BLaER1 treated with 17β-estradiol and CSF1 and Interleukin-3, amounts not matched to agents 10 nM and 100 nM (cell line): ENCODE data around the gene AJM1.
"Not testable (repeated sequence)": the region's sequence is repeated elsewhere in the genome, so short reads cannot be mapped to it uniquely, and the experiment has no call there.

Experiments
- H3K27ac ChIP-seq, 11 experiments: shearing (Covaris generic); formaldehyde crosslinking; 2 replicates each; pipeline ENCODE4 v1.8.1; 2022
- H3K27me3 ChIP-seq, 11 experiments: shearing (Covaris generic); formaldehyde crosslinking; 2 replicates each; pipeline ENCODE4 v1.8.1; 2022
- H3K36me3 ChIP-seq, 11 experiments: shearing (Covaris generic); formaldehyde crosslinking; 2 replicates each; pipeline ENCODE4 v1.8.1; 2022
- H3K4me1 ChIP-seq, 10 experiments: shearing (Covaris generic); formaldehyde crosslinking; 2 replicates each; pipeline ENCODE4 v1.8.1; 2022
- H3K4me2 ChIP-seq, 11 experiments: shearing (Covaris generic); formaldehyde crosslinking; 2 replicates each; pipeline ENCODE4 v1.8.1; 2022
- H3K4me3 ChIP-seq, 10 experiments: shearing (Covaris generic); formaldehyde crosslinking; 2 replicates each; pipeline ENCODE4 v1.8.1; 2022
- H3K9ac ChIP-seq, 11 experiments: shearing (Covaris generic); formaldehyde crosslinking; 2 replicates each; pipeline ENCODE4 v1.8.1; 2022
- H3K9me3 ChIP-seq, 11 experiments: shearing (Covaris generic); formaldehyde crosslinking; replicated peaks in 1 of 11; 2 replicates each; pipeline ENCODE4 v1.8.1; 2022
- H4K20me1 ChIP-seq, 11 experiments: shearing (Covaris generic); formaldehyde crosslinking; 2 replicates each; pipeline ENCODE4 v1.8.1; 2022
- Cebpa-rat ChIP-seq, 11 experiments: shearing (Covaris generic); IDR thresholded peaks; 2 replicates each; pipeline ENCODE4 v1.8.1; 2022

AJM1 gene

GRCh38 chr9:136875155-136875554, 32.9 kb downstream of the AJM1 start:
- Histone ChIP-seq H3K27me3 (no peaks in the 10 kb centered on the region), H3K4me1 (no peaks in the 10 kb centered on the region), H3K9ac (no peak overlapping the region), H3K4me2 (no peak overlapping the region), H3K27ac (no peak overlapping the region), H3K36me3 (peaks cover 0 to 5% (median 0%) of the 10 kb centered on the region in 11 experiments; a peak in 3 of 22 replicates), H3K4me3 (no peak overlapping the region), H4K20me1 (no peaks in the 10 kb centered on the region), H3K9me3 (peaks cover 28 to 53% (median 45%) of the 10 kb centered on the region in 11 experiments)
- TF ChIP-seq Cebpa-rat (IDR thresholded peaks at IDR 0.05): no peak

DNA sequence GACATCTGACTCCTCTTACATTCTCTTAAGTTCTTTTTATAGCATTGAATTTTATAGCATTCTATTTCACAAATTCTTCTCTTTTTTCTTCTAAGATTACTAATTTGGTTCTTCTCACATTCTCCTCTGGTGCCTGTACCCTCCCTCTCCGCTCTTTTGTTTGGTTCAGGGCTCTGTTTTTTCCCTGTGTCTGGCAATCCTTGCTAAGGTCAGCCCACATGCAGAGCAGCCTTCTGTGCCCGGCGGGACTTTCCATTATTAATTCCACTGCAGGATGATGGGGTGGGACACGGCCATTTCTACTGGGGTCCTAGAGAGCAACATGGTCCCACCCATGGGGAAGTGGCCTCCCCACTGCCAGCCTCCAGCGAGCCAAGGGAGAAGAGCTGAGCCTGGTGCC, 34.2 kb downstream of the AJM1 start:
- no peak for TF ChIP-seq Cebpa-rat (IDR thresholded peaks at IDR 0.05)
- H3K4me3 ChIP-seq: no peak overlapping the region
- H3K27ac ChIP-seq: no peak overlapping the region
- H3K4me1 ChIP-seq: peaks cover 1 to 8% (median 3%) of the 10 kb centered on the region in 10 experiments
- no peaks in the 10 kb centered on the region for H3K27me3 ChIP-seq
- no peak overlapping the region for H3K9ac ChIP-seq
- H3K4me2 ChIP-seq: no peak overlapping the region
- peaks cover 23 to 40% (median 32%) of the 10 kb centered on the region in 11 experiments for H3K9me3 ChIP-seq
- peaks cover 0 to 3% (median 0%) of the 10 kb centered on the region in 11 experiments; a peak in 3 of 22 replicates for H3K36me3 ChIP-seq
- no peaks in the 10 kb centered on the region for H4K20me1 ChIP-seq

DNA sequence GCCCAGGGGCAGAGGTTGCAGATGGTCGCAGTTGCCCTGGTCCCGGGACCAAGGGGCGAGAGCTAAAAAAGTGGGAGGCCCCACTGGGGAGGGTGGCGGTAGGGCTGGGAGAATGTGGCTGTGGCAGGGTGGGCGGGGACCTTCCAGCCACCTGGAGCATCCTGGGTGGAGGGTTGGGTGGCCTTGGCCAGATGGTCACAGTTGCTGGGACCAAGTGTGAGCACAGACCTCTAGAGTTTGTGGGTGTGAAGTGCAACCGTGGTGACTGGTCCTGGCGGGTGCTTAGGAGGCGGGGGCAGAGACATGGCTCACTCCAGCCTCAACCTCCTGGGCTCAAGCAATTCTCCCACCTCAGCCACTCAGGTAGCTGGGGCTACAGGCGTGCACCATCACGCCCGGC, 38.4 kb downstream of the AJM1 start:
- no peaks in the 10 kb centered on the region for H3K9me3 ChIP-seq
- no peaks in the 10 kb centered on the region for H3K36me3 ChIP-seq
- H3K4me1 ChIP-seq: peaks cover 24 to 35% (median 33%) of the 10 kb centered on the region in 10 experiments
- H3K9ac ChIP-seq: no peak overlapping the region
- H3K27me3 ChIP-seq: no peaks in the 10 kb centered on the region
- H3K4me2 ChIP-seq: no peak overlapping the region; a peak in 1 of 22 replicates
- no peak for TF ChIP-seq Cebpa-rat (IDR thresholded peaks at IDR 0.05)
- no peaks in the 10 kb centered on the region for H4K20me1 ChIP-seq
- no peak overlapping the region for H3K4me3 ChIP-seq
- no peak overlapping the region for H3K27ac ChIP-seq

GRCh38 chr9:136881691-136882108, 39.4 kb downstream of the AJM1 start:
- no peak for TF ChIP-seq Cebpa-rat (IDR thresholded peaks at IDR 0.05)
- H3K9me3 ChIP-seq: no peaks in the 10 kb centered on the region
- no peaks in the 10 kb centered on the region for H3K36me3 ChIP-seq
- H3K4me2 ChIP-seq: peak overlapping the region; percentile 82 to 98 (median 89)
- H4K20me1 ChIP-seq: peaks cover 0 to under 1% (median 0%) of the 10 kb centered on the region in 11 experiments; a peak in 5 of 22 replicates
- H3K4me1 ChIP-seq: peaks cover 27 to 38% (median 36%) of the 10 kb centered on the region in 10 experiments
- H3K4me3 ChIP-seq: peak overlapping the region in 6 of 10 experiments; percentile 15 to 55 (median 24); a peak in 7 of 20 replicates
- H3K27ac ChIP-seq: peak overlapping the region in 9 of 11 experiments; percentile 24 to 64 (median 49); a peak in 14 of 22 replicates
- no peaks in the 10 kb centered on the region for H3K27me3 ChIP-seq
- H3K9ac ChIP-seq: peak overlapping the region in 9 of 11 experiments; percentile 24 to 59 (median 42); a peak in 16 of 22 replicates

- Histone ChIP-seq H3K36me3 (no peaks in the 10 kb centered on the region), H3K27ac (peak overlapping the region in 10 of 11 experiments; percentile 4 to 64 (median 48); a peak in 15 of 22 replicates), H3K4me1 (peaks cover 29 to 40% (median 39%) of the 10 kb centered on the region in 10 experiments), H3K4me3 (peak overlapping the region in 9 of 10 experiments; percentile 9 to 55 (median 22); a peak in 10 of 20 replicates), H3K4me2 (peak overlapping the region; percentile 82 to 98 (median 89)), H3K9ac (peak overlapping the region in 9 of 11 experiments; percentile 24 to 59 (median 42); a peak in 17 of 22 replicates), H3K27me3 (no peaks in the 10 kb centered on the region), H3K9me3 (no peaks in the 10 kb centered on the region), H4K20me1 (peaks cover 0 to 7% (median 6%) of the 10 kb centered on the region in 11 experiments; a peak in 18 of 22 replicates)
- TF ChIP-seq Cebpa-rat (IDR thresholded peaks at IDR 0.05): peak in 1 of 11 experiments; percentile 37; a peak in 2 of 22 replicates
Measured at GRCh38 chr9:136882109-136882946, 40.0 kb downstream of the AJM1 start.

DNA sequence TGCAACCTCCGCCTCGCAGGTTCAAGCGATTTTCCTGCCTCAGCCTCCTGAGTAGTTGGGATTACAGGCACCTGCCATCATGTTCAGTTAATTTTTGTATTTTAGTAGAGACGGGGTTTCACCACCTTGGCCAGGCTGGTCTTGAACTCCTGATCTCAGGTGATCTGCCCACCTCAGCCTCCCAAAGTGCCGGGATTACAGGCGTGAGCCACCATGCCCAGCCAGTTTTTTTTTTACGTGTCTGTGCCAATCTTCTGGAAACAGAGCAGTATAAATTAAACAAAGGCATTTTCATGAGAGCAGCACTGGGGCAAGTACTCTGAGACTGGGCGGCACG, 40.6 kb downstream of the AJM1 start:
- H3K36me3 ChIP-seq, H3K9me3 ChIP-seq, H3K27me3 ChIP-seq, H3K4me3 ChIP-seq: not testable (repeated sequence)
- peaks cover 35 to 46% (median 45%) of the 10 kb centered on the region in 10 experiments for H3K4me1 ChIP-seq
- peak overlapping the region; percentile 82 to 98 (median 89) for H3K4me2 ChIP-seq
- H3K9ac ChIP-seq: peak overlapping the region in 4 of 11 experiments; percentile 24 to 46 (median 40); a peak in 4 of 22 replicates
- H4K20me1 ChIP-seq: peaks cover 0 to 13% (median 12%) of the 10 kb centered on the region in 11 experiments; a peak in 19 of 22 replicates
- peak overlapping the region in 6 of 11 experiments; percentile 24 to 62 (median 52); a peak in 7 of 22 replicates for H3K27ac ChIP-seq

- H3K4me2 ChIP-seq, H3K36me3 ChIP-seq, H3K9ac ChIP-seq, H3K4me3 ChIP-seq, H3K27me3 ChIP-seq, H3K9me3 ChIP-seq, H3K27ac ChIP-seq: not testable (repeated sequence)
- H4K20me1 ChIP-seq: peaks cover 6 to 20% (median 19%) of the 10 kb centered on the region in 11 experiments; a peak in 20 of 22 replicates
- peaks cover 41 to 54% (median 51%) of the 10 kb centered on the region in 10 experiments for H3K4me1 ChIP-seq
Measured at GRCh38 chr9:136883670-136884069, 41.4 kb downstream of the AJM1 start.

GRCh38 chr9:136885950-136886578, 43.8 kb downstream of the AJM1 start, which contains the start of gene TRAF2:
Gene TRAF2, plus strand, starts transcription at chr9:136886516. Its CDS starts 12,225 bp downstream, at chr9:136898741.
- H3K4me3 ChIP-seq: peak within 1 kb of the TSS; percentile 77 to 99 (median 96)
- peak within 1 kb of the TSS; percentile 71 to 92 (median 90) for H3K27ac ChIP-seq
- no peak for TF ChIP-seq Cebpa-rat (IDR thresholded peaks at IDR 0.05)
- peaks cover 41 to 55% (median 51%) of the 10 kb centered on the region in 10 experiments for H3K4me1 ChIP-seq
- no peaks in the 10 kb centered on the region for H3K27me3 ChIP-seq
- peak within 1 kb of the TSS; percentile 94 to 100 (median 97) for H3K4me2 ChIP-seq
- peak within 1 kb of the TSS; percentile 86 to 98 (median 92) for H3K9ac ChIP-seq
- H4K20me1 ChIP-seq: peaks cover 22 to 44% (median 43%) of the 10 kb centered on the region in 11 experiments; a peak in 20 of 22 replicates
- peaks cover 12 to 20% (median 18%) of the 10 kb centered on the region in 11 experiments; a peak in 20 of 22 replicates for H3K36me3 ChIP-seq
- no peaks in the 10 kb centered on the region for H3K9me3 ChIP-seq
